RWPE2 (cell line): Measurements from ENCODE around the gene ASB16.

Experiments used
- ATAC-seq: fragments of 200-7000 bp; cut with Tn5 transposase; 3 replicates; pipeline ENCODE4 v1.9.1; 2021; ENCODE audit warnings: low read depth
- DNase-seq: peaks from one replicate; pipeline ENCODE4 v3.0.0-alpha.2; 2020; ENCODE audit warnings: low spot score
- H3K27ac ChIP-seq: fragments of 450-650 bp; 2 replicates; pipeline ENCODE4 v1.5.1; 2017; ENCODE audit warnings: mild to moderate bottlenecking; ENCODE audit not compliant: poor library complexity, severe bottlenecking
- H3K27me3 ChIP-seq: fragments of 250-450 bp; sonication (Bioruptor Pico); 2 replicates; pipeline ENCODE4 v1.5.1; 2021; ENCODE audit warnings: mild to moderate bottlenecking, moderate library complexity; ENCODE audit not compliant: insufficient read depth, poor library complexity, severe bottlenecking
- H3K36me3 ChIP-seq: fragments of 250-450 bp; sonication (Bioruptor Pico); 2 replicates; pipeline ENCODE4 v1.5.1; 2020; ENCODE audit warnings: low read depth, mild to moderate bottlenecking, moderate library complexity
- H3K4me1 ChIP-seq: fragments of 250-450 bp; sonication (Bioruptor Pico); 2 replicates; pipeline ENCODE4 v1.5.1; 2021; ENCODE audit warnings: mild to moderate bottlenecking, moderate library complexity; ENCODE audit not compliant: insufficient read depth, poor library complexity, severe bottlenecking
- H3K4me3 ChIP-seq: fragments of 250-450 bp; sonication (Bioruptor Pico); 2 replicates; pipeline ENCODE4 v1.5.1; 2021; ENCODE audit warnings: mild to moderate bottlenecking, moderate library complexity; ENCODE audit not compliant: severe bottlenecking
- H3K9me3 ChIP-seq: fragments of 250-450 bp; sonication (Bioruptor Pico); 2 replicates; pipeline ENCODE4 v1.5.1; 2021; ENCODE audit warnings: mild to moderate bottlenecking, moderate library complexity; ENCODE audit not compliant: severe bottlenecking
- TF ChIP-seq, protein P1 (sequence below): fragments of 450-650 bp; IDR thresholded peaks from one replicate; pipeline ENCODE4 v1.5.1; 2017; ENCODE audit warnings: mild to moderate bottlenecking, moderate library complexity; ENCODE audit not compliant: poor library complexity, severe bottlenecking

Gene ASB16

DNA sequence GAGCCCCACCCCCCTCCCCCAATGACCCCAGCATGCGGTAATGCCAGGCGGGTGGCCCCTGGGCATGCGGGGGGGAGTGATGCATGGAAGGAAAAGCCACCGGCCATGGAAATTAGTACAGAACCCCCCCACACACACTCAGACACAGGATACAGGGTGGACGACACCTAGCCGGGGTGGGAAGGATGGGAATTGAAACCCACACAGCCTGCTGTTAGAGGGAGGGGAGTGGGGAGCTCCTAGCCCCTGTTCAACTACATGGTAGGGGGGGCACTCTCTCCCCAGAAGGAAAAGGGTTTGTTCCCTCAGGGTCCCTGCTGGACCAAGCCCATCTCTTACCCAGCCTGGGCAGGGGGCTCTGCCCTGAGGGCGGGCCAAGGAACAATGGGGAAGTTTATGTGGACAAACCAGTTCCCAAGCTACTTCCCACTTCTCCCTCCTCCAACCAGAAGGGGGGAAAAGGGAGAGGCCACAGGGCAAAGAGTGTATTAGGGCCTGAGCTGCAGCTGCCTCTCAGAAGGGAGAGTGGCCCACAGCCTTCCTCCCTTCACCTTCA lies 21.5 kb downstream of the ASB16 start:
- Histone ChIP-seq H3K27me3 (no peaks in the 10 kb centered on the region), H3K4me1 (peaks cover 7% of the 10 kb centered on the region), H3K36me3 (peaks cover 53% of the 10 kb centered on the region), H3K27ac (peak overlapping the region; percentile 14), H3K4me3 (no peak overlapping the region), H3K9me3 (no peaks in the 10 kb centered on the region)
- DNase-seq (no peak), ATAC-seq (0 out of 3 replicates have a peak, but pooled peaks have one; percentile 4)
- TF ChIP-seq, protein P1, sequence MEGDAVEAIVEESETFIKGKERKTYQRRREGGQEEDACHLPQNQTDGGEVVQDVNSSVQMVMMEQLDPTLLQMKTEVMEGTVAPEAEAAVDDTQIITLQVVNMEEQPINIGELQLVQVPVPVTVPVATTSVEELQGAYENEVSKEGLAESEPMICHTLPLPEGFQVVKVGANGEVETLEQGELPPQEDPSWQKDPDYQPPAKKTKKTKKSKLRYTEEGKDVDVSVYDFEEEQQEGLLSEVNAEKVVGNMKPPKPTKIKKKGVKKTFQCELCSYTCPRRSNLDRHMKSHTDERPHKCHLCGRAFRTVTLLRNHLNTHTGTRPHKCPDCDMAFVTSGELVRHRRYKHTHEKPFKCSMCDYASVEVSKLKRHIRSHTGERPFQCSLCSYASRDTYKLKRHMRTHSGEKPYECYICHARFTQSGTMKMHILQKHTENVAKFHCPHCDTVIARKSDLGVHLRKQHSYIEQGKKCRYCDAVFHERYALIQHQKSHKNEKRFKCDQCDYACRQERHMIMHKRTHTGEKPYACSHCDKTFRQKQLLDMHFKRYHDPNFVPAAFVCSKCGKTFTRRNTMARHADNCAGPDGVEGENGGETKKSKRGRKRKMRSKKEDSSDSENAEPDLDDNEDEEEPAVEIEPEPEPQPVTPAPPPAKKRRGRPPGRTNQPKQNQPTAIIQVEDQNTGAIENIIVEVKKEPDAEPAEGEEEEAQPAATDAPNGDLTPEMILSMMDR, result no peak

DNA sequence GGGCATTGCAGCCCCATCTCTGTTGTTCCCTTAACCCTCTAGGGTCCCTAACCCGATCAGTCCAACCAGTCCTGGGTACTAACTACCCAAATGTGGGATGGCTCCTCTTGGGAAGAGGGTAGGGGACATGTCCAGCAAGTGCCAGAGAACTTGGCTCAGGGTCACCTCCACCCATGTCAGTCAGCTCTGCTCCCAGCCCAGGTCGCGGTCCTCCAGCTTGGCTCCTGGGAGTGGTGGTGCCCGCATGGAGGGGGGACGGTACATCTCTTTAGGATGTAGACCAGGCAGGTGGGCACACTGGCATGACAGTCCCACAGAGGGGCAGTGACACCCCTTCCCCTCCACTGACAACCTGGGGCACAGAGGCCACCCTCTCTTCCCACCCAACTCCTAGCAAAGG lies 22.2 kb downstream of the ASB16 start:
- H3K36me3 ChIP-seq, result peaks cover 61% of the 10 kb centered on the region
- no peaks in the 10 kb centered on the region for H3K9me3 ChIP-seq
- peak overlapping the region; percentile 14 for H3K27ac ChIP-seq
- TF ChIP-seq, protein P1, result no peak
- no peaks in the 10 kb centered on the region for H3K27me3 ChIP-seq
- peaks cover 5% of the 10 kb centered on the region for H3K4me1 ChIP-seq
- no peak for ATAC-seq
- DNase-seq, result no peak
- H3K4me3 ChIP-seq, result no peak overlapping the region

DNA sequence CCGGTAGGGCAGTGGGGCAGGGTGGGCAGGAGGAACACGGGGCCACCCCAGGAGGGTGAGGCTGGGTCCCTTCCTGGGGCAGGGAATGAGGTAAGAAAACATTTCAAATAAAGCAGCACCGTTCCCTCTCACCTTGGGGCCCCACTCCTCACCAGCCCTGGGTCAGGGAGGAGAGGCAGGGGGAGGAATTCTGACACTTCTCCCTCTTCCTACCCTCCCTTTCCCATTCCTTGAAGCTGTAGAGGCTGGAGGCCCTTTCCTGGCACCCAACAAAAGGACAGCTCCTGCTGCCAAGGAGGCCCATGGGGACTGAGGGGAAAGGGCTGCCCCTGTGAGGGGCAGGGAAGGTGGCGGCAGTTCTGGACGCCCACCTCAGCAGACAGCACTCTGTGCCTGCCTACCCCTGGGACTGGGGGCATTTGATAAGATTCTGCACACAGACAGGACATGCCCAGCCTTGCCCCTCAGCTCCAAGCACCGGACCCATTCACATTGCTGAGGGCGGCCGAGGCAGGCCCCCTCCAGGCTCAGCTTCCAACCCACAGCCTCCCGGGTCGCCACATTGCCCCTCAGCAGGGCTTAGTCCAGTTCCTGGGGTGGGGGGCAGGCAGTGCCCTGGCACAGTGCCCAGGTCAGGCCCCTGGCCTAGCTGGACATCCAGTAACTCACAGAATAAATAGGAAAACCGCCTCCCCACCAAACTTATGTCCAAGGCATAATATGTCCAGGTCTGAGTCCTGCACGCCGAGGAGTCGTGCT lies 23.0 kb downstream of the ASB16 start:
- no peaks in the 10 kb centered on the region for H3K4me1 ChIP-seq
- ATAC-seq (peak; percentile 7; the same call in 1 of the 3 replicates), DNase-seq (no peak)
- no peaks in the 10 kb centered on the region for H3K27me3 ChIP-seq
- TF ChIP-seq, protein P1, result no peak
- no peak overlapping the region for H3K4me3 ChIP-seq
- no peaks in the 10 kb centered on the region for H3K9me3 ChIP-seq
- H3K27ac ChIP-seq, result peak overlapping the region; percentile 14
- H3K36me3 ChIP-seq, result peaks cover 65% of the 10 kb centered on the region

- Histone ChIP-seq H3K9me3 (no peaks in the 10 kb centered on the region), H3K4me1 (peaks cover 5% of the 10 kb centered on the region), H3K4me3 (no peak overlapping the region), H3K36me3 (peaks cover 45% of the 10 kb centered on the region), H3K27me3 (no peaks in the 10 kb centered on the region), H3K27ac (peak overlapping the region; percentile 96)
- no peak for ATAC-seq
- DNase-seq, result no peak
- TF ChIP-seq, protein P1, result no peak
These were observed 26.6 kb downstream of the ASB16 start for GRCh38 chr17:44197107-44197506.
